GM20431 (cell line): ENCODE measurements around the gene SCAMP1.

Experiments used
- in situ Hi-C: fragments of 300-500 bp; cut with MseI, MboI; formaldehyde crosslinking; loops from one replicate; pipeline ENCODE4 v1.15.0; 2020; ENCODE audit warnings: low sequenced_read_pairs; ENCODE audit not compliant: unreplicated experiment

SCAMP1 gene

DNA sequence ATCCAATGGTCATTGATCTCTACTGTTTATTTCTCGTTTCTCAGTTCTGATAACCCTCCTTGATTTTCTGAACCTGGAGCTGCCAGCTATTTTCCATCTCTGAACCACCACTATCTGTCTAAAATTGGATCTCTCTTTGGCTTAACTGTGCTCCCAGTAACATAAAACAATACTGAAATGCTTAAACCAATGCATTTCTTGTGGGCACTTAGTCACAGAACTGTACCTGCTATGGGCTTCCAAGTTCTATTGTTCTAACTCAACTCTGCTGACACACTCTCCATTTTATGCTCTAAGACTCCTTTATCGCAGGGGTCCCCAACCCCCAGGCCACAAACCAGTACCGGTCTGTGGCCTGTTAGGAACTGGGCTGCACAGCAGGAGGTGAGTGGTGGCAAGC lies 167.5 kb downstream of the SCAMP1 start:
- in situ Hi-C loops: no loop called here
